Transverse colon (tissue), 4 donors: Measurements from ENCODE around the gene MRPL55.

Source experiments
- CTCF ChIP-seq, 5 experiments: fragments of 200-600 bp in 3 of 5; fragments of 450-650 bp in 2 of 5; sonication (generic) in 3 of 5; IDR thresholded peaks; 1 replicate in 2 of 5; 2 replicates in 3 of 5; pipeline ENCODE4 v1.5.1; 2016 to 2017; ENCODE audit warnings: antibody characterized with exemption in 5 of 5, inconsistent platforms in 3 of 5, mild to moderate bottlenecking in 2 of 5, moderate library complexity in 1 of 5
- EP300 ChIP-seq: sonication (generic); formaldehyde crosslinking; IDR thresholded peaks from one replicate; pipeline ENCODE4 v1.6.1; 2017; ENCODE audit warnings: antibody characterized with exemption, low read depth
- POLR2A ChIP-seq: fragments of 450-650 bp; IDR thresholded peaks from one replicate; pipeline ENCODE4 v1.6.1; 2016; ENCODE audit warnings: antibody characterized with exemption, mild to moderate bottlenecking, moderate library complexity
- POLR2AphosphoS5 ChIP-seq, 3 donors: sonication (generic); formaldehyde crosslinking; IDR thresholded peaks; one replicate each; pipeline ENCODE4 v1.6.1; 2016; ENCODE audit warnings: antibody characterized with exemption in 3 of 3

GRCh38 chr1:228141226-228142044 is 32.3 kb upstream of the MRPL55 start:
- TF ChIP-seq CTCF (IDR thresholded peaks at IDR 0.05) (no peak), POLR2AphosphoS5 (IDR thresholded peaks at IDR 0.05) (no peak), EP300 (no peak), POLR2A (no peak)
